AG09319 (cell line): ENCODE measurements around the gene SHISA9.

Experiments used
- DNase-seq: peaks from one replicate; pipeline ENCODE4 v3.0.0-alpha.2; 2010; ENCODE audit warnings: low read depth; ENCODE audit errors: extremely low read depth
- CTCF ChIP-seq: IDR thresholded peaks from 2 replicates; pipeline ENCODE4 v1.5.1; 2011; ENCODE audit warnings: low read depth, mild to moderate bottlenecking, inconsistent platforms, low read length, moderate library complexity

The SHISA9 gene

GRCh38 chr16:13014476-13014875 is 113.1 kb downstream of the SHISA9 start:
- TF ChIP-seq CTCF = no peak
- DNase-seq = no peak

- DNase-seq = no peak
- no peak for TF ChIP-seq CTCF
Measured at GRCh38 chr16:13018026-13018425, 116.6 kb downstream of the SHISA9 start.

- no peak for DNase-seq
- no peak for TF ChIP-seq CTCF
Measured at GRCh38 chr16:13021996-13022395, 120.6 kb downstream of the SHISA9 start.

GRCh38 chr16:13029786-13030185 is 128.4 kb downstream of the SHISA9 start:
- TF ChIP-seq CTCF = no peak
- no peak for DNase-seq

GRCh38 chr16:13030769-13031168 is 129.4 kb downstream of the SHISA9 start:
- DNase-seq = no peak
- no peak for TF ChIP-seq CTCF

GRCh38 chr16:13032911-13033310 is 131.5 kb downstream of the SHISA9 start:
- DNase-seq = no peak
- no peak for TF ChIP-seq CTCF

- DNase-seq = no peak
- TF ChIP-seq CTCF = no peak
Measured at GRCh38 chr16:13036600-13036999, 135.2 kb downstream of the SHISA9 start.
